Measurements from ENCODE around the gene NPAS3. TPM values are rescaled to one million over a fixed set of nuclear protein-coding genes. Genes with fewer than 3 reads are reported as not detected.

NPAS3 gene
- total RNA-seq, 1 donor from 2014 or later = not detected

DNA sequence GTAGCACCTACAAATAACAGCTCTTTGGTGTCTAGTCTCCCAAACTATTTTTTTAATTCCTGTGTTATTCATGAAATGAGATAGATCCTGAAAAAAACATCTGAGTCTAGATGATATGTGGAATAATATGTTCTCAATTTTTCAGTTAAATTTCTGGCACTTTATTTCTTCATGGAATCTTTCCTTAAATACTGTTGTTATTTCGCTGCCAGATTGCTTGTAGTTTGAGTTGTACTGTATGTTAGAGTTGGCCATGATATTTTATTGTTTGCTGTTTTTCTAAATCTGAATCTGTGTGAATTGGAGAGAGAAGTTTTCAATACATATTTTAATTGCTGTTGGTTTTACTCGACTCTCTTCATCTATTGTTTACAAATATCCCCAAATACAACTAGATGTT lies 511.7 kb downstream of the NPAS3 start:
- Histone ChIP-seq H3K4me2 (no peak overlapping the region), H3K4me3 (no peak overlapping the region), H3K9me3 (ENCODE audit: low read depth) (no peaks in the 10 kb centered on the region), H3F3A (ENCODE audit: low read depth) (no peaks in the 10 kb centered on the region), H4K20me1 (ENCODE audit: low read depth) (no peaks in the 10 kb centered on the region), H3K4me1 (peaks cover 12% of the 10 kb centered on the region), H3K79me2 (ENCODE audit: low read depth) (no peaks in the 10 kb centered on the region), H3K27me3 (no peaks in the 10 kb centered on the region), H3K36me3 (no peaks in the 10 kb centered on the region), H2AFZ (replicated peaks) (no peak overlapping the region), H3K27ac (no peak overlapping the region), H3K9ac (no peak overlapping the region)
- DNase-seq (ENCODE audit: low spot score) = no peak
- H3K9me3 Mint-ChIP-seq = peaks cover under 1% of the 10 kb centered on the region
- H3K4me3 Mint-ChIP-seq = no peak overlapping the region
- no peak overlapping the region for H3K27ac Mint-ChIP-seq
- H3K36me3 Mint-ChIP-seq = peaks cover 2% of the 10 kb centered on the region
- H3K27me3 Mint-ChIP-seq (ENCODE audit: insufficient read depth, low read depth) = no peaks in the 10 kb centered on the region
- no peak for TF ChIP-seq EZH2phosphoT487 (IDR thresholded peaks at IDR 0.05)
- TF ChIP-seq, protein P1, sequence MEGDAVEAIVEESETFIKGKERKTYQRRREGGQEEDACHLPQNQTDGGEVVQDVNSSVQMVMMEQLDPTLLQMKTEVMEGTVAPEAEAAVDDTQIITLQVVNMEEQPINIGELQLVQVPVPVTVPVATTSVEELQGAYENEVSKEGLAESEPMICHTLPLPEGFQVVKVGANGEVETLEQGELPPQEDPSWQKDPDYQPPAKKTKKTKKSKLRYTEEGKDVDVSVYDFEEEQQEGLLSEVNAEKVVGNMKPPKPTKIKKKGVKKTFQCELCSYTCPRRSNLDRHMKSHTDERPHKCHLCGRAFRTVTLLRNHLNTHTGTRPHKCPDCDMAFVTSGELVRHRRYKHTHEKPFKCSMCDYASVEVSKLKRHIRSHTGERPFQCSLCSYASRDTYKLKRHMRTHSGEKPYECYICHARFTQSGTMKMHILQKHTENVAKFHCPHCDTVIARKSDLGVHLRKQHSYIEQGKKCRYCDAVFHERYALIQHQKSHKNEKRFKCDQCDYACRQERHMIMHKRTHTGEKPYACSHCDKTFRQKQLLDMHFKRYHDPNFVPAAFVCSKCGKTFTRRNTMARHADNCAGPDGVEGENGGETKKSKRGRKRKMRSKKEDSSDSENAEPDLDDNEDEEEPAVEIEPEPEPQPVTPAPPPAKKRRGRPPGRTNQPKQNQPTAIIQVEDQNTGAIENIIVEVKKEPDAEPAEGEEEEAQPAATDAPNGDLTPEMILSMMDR (IDR thresholded peaks at IDR 0.05) = no peak
- TF ChIP-seq EZH2 (IDR thresholded peaks at IDR 0.05) = no peak
- peaks cover 26% of the 10 kb centered on the region for H3K4me1 Mint-ChIP-seq

DNA sequence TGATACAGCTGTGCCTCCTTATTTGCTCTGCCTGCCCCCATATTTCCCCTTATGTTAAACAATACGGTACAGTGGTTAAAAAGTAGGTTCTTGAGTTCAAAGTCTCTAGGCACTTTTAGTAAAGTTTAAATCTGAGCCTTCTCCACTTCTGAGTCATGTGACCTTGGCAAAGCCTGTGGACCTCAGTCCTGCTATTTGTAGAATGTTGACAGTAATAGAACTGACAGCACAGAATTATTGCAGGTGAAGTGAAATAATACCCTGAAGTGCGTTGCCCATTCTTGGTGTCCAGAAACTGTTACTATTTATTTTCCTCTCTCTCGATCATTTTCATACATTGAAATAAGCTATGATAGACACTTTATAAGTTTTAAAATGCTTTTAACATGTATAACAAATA lies 512.5 kb downstream of the NPAS3 start:
- no peaks in the 10 kb centered on the region for H3K79me2 ChIP-seq (ENCODE audit: low read depth)
- H4K20me1 ChIP-seq (ENCODE audit: low read depth) = no peaks in the 10 kb centered on the region
- no peaks in the 10 kb centered on the region for H3K36me3 ChIP-seq
- H3K4me2 ChIP-seq = no peak overlapping the region
- no peaks in the 10 kb centered on the region for H3F3A ChIP-seq (ENCODE audit: low read depth)
- Mint-ChIP-seq H3K4me1 (peaks cover 26% of the 10 kb centered on the region), H3K36me3 (no peaks in the 10 kb centered on the region), H3K27me3 (ENCODE audit: insufficient read depth, low read depth) (no peaks in the 10 kb centered on the region), H3K27ac (no peak overlapping the region), H3K9me3 (no peaks in the 10 kb centered on the region), H3K4me3 (no peak overlapping the region)
- peaks cover 12% of the 10 kb centered on the region for H3K4me1 ChIP-seq
- DNase-seq (ENCODE audit: low spot score) = no peak
- H2AFZ ChIP-seq (replicated peaks) = no peak overlapping the region
- no peak overlapping the region for H3K4me3 ChIP-seq
- no peak overlapping the region for H3K9ac ChIP-seq
- no peaks in the 10 kb centered on the region for H3K9me3 ChIP-seq (ENCODE audit: low read depth)
- TF ChIP-seq EZH2 (IDR thresholded peaks at IDR 0.05) (no peak), EZH2phosphoT487 (IDR thresholded peaks at IDR 0.05) (no peak)
- TF ChIP-seq, protein P1 (IDR thresholded peaks at IDR 0.05) = no peak
- H3K27ac ChIP-seq = no peak overlapping the region
- no peaks in the 10 kb centered on the region for H3K27me3 ChIP-seq

DNA sequence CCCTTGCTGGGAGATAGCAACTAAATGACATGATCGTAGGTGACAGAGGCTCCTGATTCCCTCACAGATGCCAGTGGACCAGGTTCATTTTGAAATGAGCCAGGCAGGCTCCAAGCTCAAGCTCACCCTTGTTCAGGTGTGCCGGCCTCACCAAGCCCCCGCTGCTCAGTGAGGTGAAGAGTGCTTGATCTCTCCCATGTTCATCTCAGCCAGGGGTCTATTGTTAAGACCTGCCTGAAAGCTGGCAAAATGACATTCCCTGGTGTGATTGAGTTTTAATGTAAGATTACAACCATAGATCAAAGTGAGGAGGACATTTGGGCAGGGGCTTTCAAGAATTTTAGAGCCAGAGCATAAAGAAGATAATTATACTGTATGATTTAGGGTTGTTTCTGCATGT lies 514.3 kb downstream of the NPAS3 start:
- peaks cover 26% of the 10 kb centered on the region for H3K4me1 Mint-ChIP-seq
- Histone ChIP-seq H3K79me2 (ENCODE audit: low read depth) (no peaks in the 10 kb centered on the region), H3K27ac (no peak overlapping the region), H3K27me3 (no peaks in the 10 kb centered on the region), H3K9ac (no peak overlapping the region), H4K20me1 (ENCODE audit: low read depth) (no peaks in the 10 kb centered on the region), H3K4me1 (peaks cover 12% of the 10 kb centered on the region), H3K4me2 (no peak overlapping the region), H2AFZ (replicated peaks) (no peak overlapping the region), H3K4me3 (no peak overlapping the region), H3F3A (ENCODE audit: low read depth) (no peaks in the 10 kb centered on the region), H3K36me3 (no peaks in the 10 kb centered on the region), H3K9me3 (ENCODE audit: low read depth) (no peaks in the 10 kb centered on the region)
- H3K4me3 Mint-ChIP-seq = no peak overlapping the region
- H3K36me3 Mint-ChIP-seq = no peaks in the 10 kb centered on the region
- no peak for DNase-seq (ENCODE audit: low spot score)
- no peak overlapping the region for H3K27ac Mint-ChIP-seq
- no peaks in the 10 kb centered on the region for H3K9me3 Mint-ChIP-seq
- no peaks in the 10 kb centered on the region for H3K27me3 Mint-ChIP-seq (ENCODE audit: insufficient read depth, low read depth)
- TF ChIP-seq, protein P1 (IDR thresholded peaks at IDR 0.05) = no peak
- TF ChIP-seq EZH2 (IDR thresholded peaks at IDR 0.05) = no peak
- no peak for TF ChIP-seq EZH2phosphoT487 (IDR thresholded peaks at IDR 0.05)
